Measurements from ENCODE around the gene CAPN1. TPM values are rescaled to one million over a fixed set of nuclear protein-coding genes. Genes with fewer than 3 reads are reported as not detected.

CAPN1 gene
- total RNA-seq, 1 donor from 2014 or later = 510 TPM

Other genes starting within 250 kb of the CAPN1 start
- not detected for gene GPHA2, start 246.0 kb upstream of the CAPN1 start, total RNA-seq
- gene MAJIN, start 209.8 kb upstream of the CAPN1 start, total RNA-seq = not detected
- not detected for gene BATF2, start 185.0 kb upstream of the CAPN1 start, total RNA-seq
- gene ARL2, start 167.8 kb upstream of the CAPN1 start, total RNA-seq = 43.9 TPM
- gene SNX15, start 154.5 kb upstream of the CAPN1 start, total RNA-seq = 12.2 TPM
- 11.3 TPM for gene SAC3D1, start 140.7 kb upstream of the CAPN1 start, total RNA-seq
- 2.7 TPM for gene NAALADL1, start 123.4 kb upstream of the CAPN1 start, total RNA-seq
- 14.1 TPM for gene CDCA5, start 97.9 kb upstream of the CAPN1 start, total RNA-seq
- gene ZFPL1, start 97.7 kb upstream of the CAPN1 start, total RNA-seq = 25.7 TPM
- 76.4 TPM for gene VPS51, start 85.7 kb upstream of the CAPN1 start, total RNA-seq
- 53.2 TPM for gene TM7SF2, start 70.1 kb upstream of the CAPN1 start, total RNA-seq
- gene ZNHIT2, start 64.2 kb upstream of the CAPN1 start, total RNA-seq = 9.4 TPM
- 758 TPM for gene FAU, start 59.8 kb upstream of the CAPN1 start, total RNA-seq
- gene MRPL49, start 59.6 kb upstream of the CAPN1 start, total RNA-seq = 63.9 TPM
- 28.1 TPM for gene SYVN1, start 47.4 kb upstream of the CAPN1 start, total RNA-seq
- not detected for gene SPDYC, start 11.7 kb upstream of the CAPN1 start, total RNA-seq
- gene POLA2, start 80.0 kb downstream of the CAPN1 start, total RNA-seq = 11.2 TPM
- gene CDC42EP2, start 132.9 kb downstream of the CAPN1 start, total RNA-seq = 0.92 TPM
- gene DPF2, start 151.9 kb downstream of the CAPN1 start, total RNA-seq = 30.4 TPM
- 0.16 TPM for gene TIGD3, start 172.8 kb downstream of the CAPN1 start, total RNA-seq
- 3.4 TPM for gene SLC25A45, start 200.7 kb downstream of the CAPN1 start, total RNA-seq
- gene FRMD8, start 204.7 kb downstream of the CAPN1 start, total RNA-seq = 37.1 TPM
- gene NEAT1, start 240.9 kb downstream of the CAPN1 start, total RNA-seq = 389 TPM